H1 (cell line): Measurements from ENCODE around the gene GPC6. TPM values are rescaled to one million over a fixed set of nuclear protein-coding genes. Genes with fewer than 3 reads are reported as not detected.
A peak's percentile ranks its signal among the peaks of the same experiment; 100 is the strongest.

Source experiments
- CTCF ChIA-PET: fragments of 300-600 bp; sonication (Branson Sonifier 250); formaldehyde crosslinking; loops from one replicate; lab custom pipeline; 2021; ENCODE audit not compliant: partially characterized antibody; lab: Charles Lee
- POLR2A ChIA-PET: fragments of 300-600 bp; sonication (Branson Sonifier 250); formaldehyde crosslinking; loops from one replicate; lab custom pipeline; 2021; ENCODE audit warnings: inconsistent platforms; ENCODE audit not compliant: partially characterized antibody; lab: Charles Lee
- DNase-seq, 2 experiments: peaks; one replicate each; pipeline versions ENCODE4 v3.0.0 to v3.0.0-alpha.2; 2010 to 2022; ENCODE audit warnings: low spot score in 2 of 2, low read depth in 1 of 2, mixed read lengths in 1 of 2
- FAIRE-seq: peaks from 2 replicates; lab custom pipeline; 2011; peaks lifted over from hg19 to GRCh38; lab: Jason Lieb, UNC
- H2AFZ ChIP-seq: 2 replicates; pipeline ENCODE4 v1.8.1; 2012; ENCODE audit warnings: low read length, inconsistent platforms
- H2AK5ac ChIP-seq: 2 replicates; pipeline ENCODE4 v1.6.1; 2013; ENCODE audit warnings: low read depth, low read length
- H2BK120ac ChIP-seq: replicated peaks from 2 replicates; pipeline ENCODE3; 2013; ENCODE audit warnings: low read depth, low read length, inconsistent platforms
- H2BK12ac ChIP-seq: 2 replicates; pipeline ENCODE4 v1.6.1; 2013; ENCODE audit warnings: low read depth, low read length
- H2BK15ac ChIP-seq: 2 replicates; pipeline ENCODE4 v1.6.1; 2013; ENCODE audit warnings: low read length
- H2BK20ac ChIP-seq: 2 replicates; pipeline ENCODE4 v1.6.1; 2013; ENCODE audit warnings: low read length
- H2BK5ac ChIP-seq: 2 replicates; pipeline ENCODE4 v1.6.1; 2013; ENCODE audit warnings: low read depth, low read length
- H3K14ac ChIP-seq: 2 replicates; pipeline ENCODE4 v1.6.1; 2013; ENCODE audit warnings: inconsistent platforms; ENCODE audit not compliant: insufficient read length
- H3K18ac ChIP-seq: 2 replicates; pipeline ENCODE4 v1.6.1; 2013; ENCODE audit warnings: low read length; ENCODE audit errors: extremely low read depth
- H3K23ac ChIP-seq: 2 replicates; pipeline ENCODE4 v1.6.1; 2013; ENCODE audit warnings: inconsistent platforms; ENCODE audit not compliant: insufficient read length
- H3K23me2 ChIP-seq: 2 replicates; pipeline ENCODE4 v1.6.1; 2013; ENCODE audit warnings: low read depth, low read length
- H3K27ac ChIP-seq: 2 replicates; pipeline ENCODE4 v1.6.1; 2011; ENCODE audit warnings: low read depth, low read length, inconsistent platforms
- H3K27me3 ChIP-seq, 4 experiments: replicated peaks in 1 of 4; 1 replicate in 1 of 4; 2 replicates in 3 of 4; pipeline versions ENCODE4 v1.6.1 to v1.8.1; 2011 to 2013; ENCODE audit warnings: low read length in 3 of 4, mild to moderate bottlenecking in 3 of 4, inconsistent platforms in 2 of 4, mixed read lengths in 2 of 4, moderate library complexity in 1 of 4; ENCODE audit not compliant: control insufficient read depth in 3 of 4, insufficient read depth in 3 of 4; ENCODE audit errors: extremely low read depth in 1 of 4
- H3K36me3 ChIP-seq, 4 experiments: 2 replicates each; pipeline versions ENCODE4 v1.6.1 to v1.8.1; 2011 to 2013; ENCODE audit warnings: mild to moderate bottlenecking in 4 of 4, low read length in 3 of 4, moderate library complexity in 2 of 4, control low read depth in 1 of 4, inconsistent platforms in 1 of 4; ENCODE audit not compliant: insufficient read depth in 4 of 4, control insufficient read depth in 2 of 4
- H3K4ac ChIP-seq: replicated peaks from 2 replicates; pipeline ENCODE3; 2013; ENCODE audit warnings: low read length, low read depth, mixed read lengths, inconsistent platforms; ENCODE audit not compliant: insufficient read length
- H3K4me1 ChIP-seq, 4 experiments: replicated peaks in 1 of 4; 1 replicate in 1 of 4; 2 replicates in 3 of 4; pipeline versions ENCODE4 v1.6.1 to v1.8.1; 2011 to 2013; ENCODE audit warnings: low read length in 3 of 4, inconsistent platforms in 2 of 4, mixed read lengths in 1 of 4; ENCODE audit not compliant: insufficient read depth in 4 of 4, control insufficient read depth in 3 of 4
- H3K4me2 ChIP-seq, 2 experiments: 2 replicates each; pipeline versions ENCODE4 v1.6.1 to v1.8.1; 2011 to 2013; ENCODE audit warnings: low read depth in 2 of 2, low read length in 2 of 2, control low read depth in 1 of 2, inconsistent platforms in 1 of 2, mild to moderate bottlenecking in 1 of 2; ENCODE audit not compliant: insufficient read depth in 1 of 2
- H3K4me3 ChIP-seq, 4 experiments: fragments of 200-600, 300-600 bp in 1 of 4; sonication (generic), shearing (Covaris generic), sonication (Bioruptor Twin) in 1 of 4; 2 replicates each; pipeline versions ENCODE4 v1.5.1 to v1.8.1; 2011 to 2016; ENCODE audit warnings: low read length in 4 of 4, low read depth in 3 of 4, control low read depth in 2 of 4, inconsistent platforms in 2 of 4, mild to moderate bottlenecking in 2 of 4, mixed read lengths in 1 of 4, moderate library complexity in 1 of 4; ENCODE audit not compliant: insufficient read depth in 2 of 4; ENCODE audit errors: extremely low read depth in 1 of 4
- H3K56ac ChIP-seq: replicated peaks from 2 replicates; pipeline ENCODE3; 2013; ENCODE audit warnings: low read depth, mild to moderate bottlenecking, mixed read lengths, low read length, inconsistent platforms; ENCODE audit not compliant: insufficient read length
- H3K79me1 ChIP-seq: 2 replicates; pipeline ENCODE4 v1.6.1; 2013; ENCODE audit warnings: low read depth, low read length, control low read depth
- H3K79me2 ChIP-seq, 2 experiments: 2 replicates each; pipeline versions ENCODE4 v1.6.1 to v1.8.1; 2012 to 2013; ENCODE audit warnings: low read length in 2 of 2, mild to moderate bottlenecking in 2 of 2, inconsistent platforms in 1 of 2; ENCODE audit not compliant: insufficient read depth in 2 of 2, control insufficient read depth in 1 of 2
- H3K9ac ChIP-seq, 4 experiments: replicated peaks in 1 of 4; 1 replicate in 1 of 4; 2 replicates in 3 of 4; pipeline versions ENCODE4 v1.6.1 to v1.8.1; 2011 to 2013; ENCODE audit warnings: low read depth in 3 of 4, low read length in 3 of 4, control low read depth in 2 of 4, mild to moderate bottlenecking in 2 of 4, moderate library complexity in 2 of 4, inconsistent platforms in 1 of 4; ENCODE audit errors: extremely low read depth in 1 of 4
- H3K9me3 ChIP-seq, 2 experiments: 2 replicates each; pipeline versions ENCODE4 v1.6.1 to v1.8.1; 2012 to 2013; ENCODE audit warnings: mild to moderate bottlenecking in 2 of 2, moderate library complexity in 2 of 2, control low read depth in 1 of 2, inconsistent platforms in 1 of 2, low read depth in 1 of 2, low read length in 1 of 2, mixed read lengths in 1 of 2; ENCODE audit not compliant: insufficient read depth in 2 of 2
- H4K20me1 ChIP-seq, 2 experiments: replicated peaks in 1 of 2; 2 replicates each; pipeline versions ENCODE3 to v1.8.1; 2011 to 2013; ENCODE audit warnings: inconsistent platforms in 2 of 2, low read length in 2 of 2, mild to moderate bottlenecking in 1 of 2; ENCODE audit not compliant: insufficient read depth in 2 of 2, control insufficient read depth in 1 of 2
- H4K5ac ChIP-seq: 2 replicates; pipeline ENCODE4 v1.6.1; 2013; ENCODE audit warnings: low read length, low read depth, mixed read lengths, inconsistent platforms; ENCODE audit not compliant: insufficient read length
- H4K8ac ChIP-seq: 2 replicates; pipeline ENCODE4 v1.8.0; 2013; ENCODE audit warnings: mild to moderate bottlenecking, moderate library complexity, low read length, inconsistent platforms; ENCODE audit not compliant: insufficient read depth; ENCODE audit errors: extremely low read depth
- H4K91ac ChIP-seq: replicated peaks from 2 replicates; pipeline ENCODE3; 2013; ENCODE audit warnings: low read length, mixed read lengths, inconsistent platforms; ENCODE audit not compliant: insufficient read length
- BCL11A ChIP-seq, 2 experiments: IDR thresholded peaks; one replicate each; pipeline ENCODE4 v1.6.1; 2011; ENCODE audit warnings: low read depth in 2 of 2, low read length in 2 of 2, mild to moderate bottlenecking in 2 of 2
- EGR1 ChIP-seq: IDR thresholded peaks from 2 replicates; pipeline ENCODE4 v1.6.1; 2011; ENCODE audit warnings: low read depth, low read length, borderline replicate concordance
- NANOG ChIP-seq: IDR thresholded peaks from 2 replicates; pipeline ENCODE4 v1.6.1; 2011; ENCODE audit warnings: low read length, low read depth, mild to moderate bottlenecking, inconsistent platforms; ENCODE audit not compliant: insufficient read depth, poor library complexity, severe bottlenecking
- RBBP5 ChIP-seq: IDR thresholded peaks from 2 replicates; pipeline ENCODE4 v1.7.1; 2012; ENCODE audit warnings: low read depth, mild to moderate bottlenecking, inconsistent platforms, low read length, moderate library complexity, borderline replicate concordance
- SP4 ChIP-seq: IDR thresholded peaks from 2 replicates; pipeline ENCODE4 v1.6.1; 2012; ENCODE audit warnings: low read length, inconsistent platforms
- SUZ12 ChIP-seq: fragments of 200-600 bp; sonication (generic); IDR thresholded peaks from 2 replicates; pipeline ENCODE4 v1.6.1; 2012; ENCODE audit warnings: mild to moderate bottlenecking, inconsistent platforms, low read length, moderate library complexity, mixed read lengths
- TCF12 ChIP-seq: IDR thresholded peaks from 2 replicates; pipeline ENCODE4 v1.6.1; 2011; ENCODE audit warnings: low read depth, mild to moderate bottlenecking, low read length
- WGBS, 2 experiments: shearing (Covaris generic) in 1 of 2; methylation state at CpG; one replicate each; pipeline versions ENCODE4 v1.1.6 to v1.1.7; 2013 to 2015; ENCODE audit warnings: low lambda C conversion rate in 2 of 2, mixed read lengths in 2 of 2, inconsistent platforms in 1 of 2, low coverage in 1 of 2, missing lambda C conversion rate in 1 of 2; ENCODE audit not compliant: insufficient replicate concordance in 2 of 2, insufficient coverage in 1 of 2, insufficient read length in 1 of 2; ENCODE audit errors: extremely low coverage in 1 of 2, missing lambda C conversion rate in 1 of 2; 5-methylcytosine and 5-hydroxymethylcytosine counted together
- polyA plus RNA-seq, 7 experiments: library from polyadenylated mRNA; depleted of rRNA in 3 of 7; stranded (reverse) in 5 of 7; unstranded in 2 of 7; fragments of >200 nt in 5 of 7; fragments of 200-250 nt in 2 of 7; gene quantifications; 1 replicate in 5 of 7; 2 replicates in 1 of 7; 4 replicates in 1 of 7; pipeline versions ENCODE4 v1.2.1 to v1.2.3, GENCODE V29; 2011 to 2013; ENCODE audit warnings: missing spikeins in 2 of 7, mixed read lengths in 2 of 7
- total RNA-seq: library from RNA; stranded (reverse); fragmentation: NEBNext Ultra II Directional; extraction: Animal tissue kit (Norgen Biotek cat#: 25700); gene quantifications from 2 replicates; pipeline ENCODE4 v1.2.1, GENCODE V29; 2021

GPC6 gene
- total and polyA plus RNA-seq, 2 of the 8 experiments (the other 6 are each of a cell fraction or from before 2014, with no cell fraction given), result 5.4 to 12.0 TPM

- Histone ChIP-seq H3K4me2 (no peak overlapping the region), H3K9me3 (no peaks in the 10 kb centered on the region), H4K8ac (no peak overlapping the region), H2AFZ (peak overlapping the region; percentile 57; the same call in 1 of the 2 replicates), H4K20me1 (no peaks in the 10 kb centered on the region), H3K4me3 (no peak overlapping the region), H3K14ac (no peak overlapping the region), H3K79me1 (no peaks in the 10 kb centered on the region), H3K27ac (no peak overlapping the region), H3K23ac (no peak overlapping the region), H3K36me3 (no peaks in the 10 kb centered on the region), H3K4ac (no peak overlapping the region), H4K5ac (no peak overlapping the region), H2BK20ac (no peak overlapping the region), H2BK5ac (no peak overlapping the region), H3K27me3 (no peaks in the 10 kb centered on the region), H3K18ac (no peak overlapping the region; the same call in 1 of the 2 replicates), H2BK15ac (no peak overlapping the region), H2BK12ac (0 out of 2 replicates have a peak overlapping the region, but pooled peaks have one; percentile 19), H3K79me2 (no peaks in the 10 kb centered on the region), H2BK120ac (no peak overlapping the region), H3K4me1 (0 out of 7 replicates have a peak, but pooled peaks cover 0 to 1% (median 0%) of the 10 kb centered on the region in 4 experiments), H3K56ac (no peak overlapping the region), H2AK5ac (no peak overlapping the region), H4K91ac (no peak overlapping the region), H3K23me2 (no peaks in the 10 kb centered on the region), H3K9ac (no peak overlapping the region)
- DNase-seq, result no peak
- CTCF ChIA-PET, result no interaction called here
- POLR2A ChIA-PET, result no interaction called here
- WGBS, 2 experiments, result 89% methylated on average over 4 of the region's 4 CpGs; no CpG with 5 or more reads in 1 of the 2 experiments
- no peak for FAIRE-seq
- TF ChIP-seq EGR1 (no peak), BCL11A (IDR thresholded peaks at IDR 0.05; ENCODE audit: low read depth in 2 of 2, low read length in 2 of 2) (no peak), RBBP5 (no peak), TCF12 (no peak), NANOG (no peak), SUZ12 (no peak), SP4 (no peak)
Observed at GRCh38 chr13:93750676-93751075, 524.1 kb downstream of the GPC6 start.
